Calu3 (cell line): ENCODE data around the gene KLHL24. TPM values are rescaled to one million over a fixed set of nuclear protein-coding genes. Genes with fewer than 3 reads are reported as not detected.
A peak's percentile ranks its signal among the peaks of the same experiment; 100 is the strongest.
"Not testable (repeated sequence)": the region's sequence is repeated elsewhere in the genome, so short reads cannot be mapped to it uniquely, and the experiment has no call there.

Experiments used
- BruUV-seq: library from RNA; stranded (reverse); fragments of 400-500 nt; replicated peaks from 2 replicates; lab custom pipeline; 2021; lab: Mats Ljungman, UMichigan
- CTCF ChIA-PET: fragments of 300-600 bp; sonication (Branson Sonifier 250); formaldehyde crosslinking; loops from one replicate; lab custom pipeline; 2022; ENCODE audit warnings: antibody characterized with exemption; lab: Charles Lee
- DNase-seq: peaks from one replicate; pipeline ENCODE4 v3.0.0; 2022
- H3K27ac Mint-ChIP-seq: one replicate; pipeline ENCODE4 v1.8.0; 2022; ENCODE audit warnings: mixed read lengths; ENCODE audit not compliant: unreplicated experiment
- H3K27me3 Mint-ChIP-seq: one replicate; pipeline ENCODE4 v1.8.0; 2022; ENCODE audit warnings: mixed read lengths; ENCODE audit not compliant: unreplicated experiment
- H3K36me3 Mint-ChIP-seq: one replicate; pipeline ENCODE4 v1.8.0; 2022; ENCODE audit warnings: mild to moderate bottlenecking, moderate library complexity, mixed read lengths; ENCODE audit not compliant: insufficient read depth, unreplicated experiment
- H3K4me1 Mint-ChIP-seq: one replicate; pipeline ENCODE4 v1.8.0; 2022; ENCODE audit warnings: mild to moderate bottlenecking, low read depth, mixed read lengths; ENCODE audit not compliant: unreplicated experiment
- H3K4me3 Mint-ChIP-seq: one replicate; pipeline ENCODE4 v1.8.0; 2022; ENCODE audit warnings: mild to moderate bottlenecking, low read depth, moderate library complexity, mixed read lengths; ENCODE audit not compliant: unreplicated experiment
- H3K9me3 Mint-ChIP-seq: one replicate; pipeline ENCODE4 v1.8.0; 2022; ENCODE audit warnings: low read depth, mixed read lengths; ENCODE audit not compliant: unreplicated experiment
- intact Hi-C: fragments of 100-400 bp; cut with micrococcal nuclease; formaldehyde crosslinking; loops from one replicate; pipeline ENCODE4 v1.10.0; 2022; ENCODE audit not compliant: unreplicated experiment
- total RNA-seq: library from RNA; stranded (reverse); gene quantifications from 2 replicates; pipeline ENCODE4 v1.2.3, GENCODE V29; 2022
- TF ChIP-seq, protein P1 (sequence below): fragments of 200-600 bp; IDR thresholded peaks from one replicate; pipeline ENCODE4 v1.8.0; 2022; ENCODE audit warnings: antibody characterized with exemption; ENCODE audit not compliant: unreplicated experiment

The KLHL24 gene
- total RNA-seq, 1 experiment from 2014 or later: 42.7 TPM

DNA sequence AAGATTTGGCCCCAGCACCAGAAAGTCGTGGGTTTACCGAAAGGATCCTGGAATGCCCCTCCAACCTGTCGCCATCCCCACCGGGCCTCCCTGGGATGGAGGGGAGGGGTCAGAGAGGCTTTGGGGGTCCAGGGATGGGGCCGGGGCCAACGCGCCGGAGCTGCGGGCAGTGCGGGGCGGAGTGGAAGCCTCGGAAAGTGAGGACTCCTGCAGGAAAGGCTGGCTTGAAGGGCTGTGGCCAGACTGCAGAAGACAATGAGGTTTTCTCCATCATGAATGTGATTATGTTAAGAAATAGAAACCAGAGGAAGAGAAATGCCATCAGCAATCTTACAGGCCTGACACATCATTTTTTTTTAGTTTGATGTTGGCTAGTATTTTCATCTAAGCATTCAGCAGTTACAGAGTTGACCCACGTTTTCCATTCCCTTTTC is 62.9 kb downstream of the KLHL24 start:
- H3K4me3 Mint-ChIP-seq: peak overlapping the region; percentile 68
- H3K36me3 Mint-ChIP-seq: peaks cover 28% of the 10 kb centered on the region
- DNase-seq: peak; percentile 45
- no peaks in the 10 kb centered on the region for H3K27me3 Mint-ChIP-seq
- H3K27ac Mint-ChIP-seq: peak overlapping the region; percentile 6
- no TSS peak for BruUV-seq
- H3K9me3 Mint-ChIP-seq: no peaks in the 10 kb centered on the region
- H3K4me1 Mint-ChIP-seq: peaks cover 24% of the 10 kb centered on the region
- TF ChIP-seq, protein P1, sequence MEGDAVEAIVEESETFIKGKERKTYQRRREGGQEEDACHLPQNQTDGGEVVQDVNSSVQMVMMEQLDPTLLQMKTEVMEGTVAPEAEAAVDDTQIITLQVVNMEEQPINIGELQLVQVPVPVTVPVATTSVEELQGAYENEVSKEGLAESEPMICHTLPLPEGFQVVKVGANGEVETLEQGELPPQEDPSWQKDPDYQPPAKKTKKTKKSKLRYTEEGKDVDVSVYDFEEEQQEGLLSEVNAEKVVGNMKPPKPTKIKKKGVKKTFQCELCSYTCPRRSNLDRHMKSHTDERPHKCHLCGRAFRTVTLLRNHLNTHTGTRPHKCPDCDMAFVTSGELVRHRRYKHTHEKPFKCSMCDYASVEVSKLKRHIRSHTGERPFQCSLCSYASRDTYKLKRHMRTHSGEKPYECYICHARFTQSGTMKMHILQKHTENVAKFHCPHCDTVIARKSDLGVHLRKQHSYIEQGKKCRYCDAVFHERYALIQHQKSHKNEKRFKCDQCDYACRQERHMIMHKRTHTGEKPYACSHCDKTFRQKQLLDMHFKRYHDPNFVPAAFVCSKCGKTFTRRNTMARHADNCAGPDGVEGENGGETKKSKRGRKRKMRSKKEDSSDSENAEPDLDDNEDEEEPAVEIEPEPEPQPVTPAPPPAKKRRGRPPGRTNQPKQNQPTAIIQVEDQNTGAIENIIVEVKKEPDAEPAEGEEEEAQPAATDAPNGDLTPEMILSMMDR: no peak
- CTCF ChIA-PET: interaction anchor here (0.7 to 1.4 kb wide), 3 partner anchors 60 to 230 kb away, joined by 3 to 4 read pairs (median 4); no protein-coding TSS in a partner anchor
- intact Hi-C loops: loop anchor here (2.0 kb wide), 2 partner anchors 62 to 230 kb away; no protein-coding TSS in a partner anchor

DNA sequence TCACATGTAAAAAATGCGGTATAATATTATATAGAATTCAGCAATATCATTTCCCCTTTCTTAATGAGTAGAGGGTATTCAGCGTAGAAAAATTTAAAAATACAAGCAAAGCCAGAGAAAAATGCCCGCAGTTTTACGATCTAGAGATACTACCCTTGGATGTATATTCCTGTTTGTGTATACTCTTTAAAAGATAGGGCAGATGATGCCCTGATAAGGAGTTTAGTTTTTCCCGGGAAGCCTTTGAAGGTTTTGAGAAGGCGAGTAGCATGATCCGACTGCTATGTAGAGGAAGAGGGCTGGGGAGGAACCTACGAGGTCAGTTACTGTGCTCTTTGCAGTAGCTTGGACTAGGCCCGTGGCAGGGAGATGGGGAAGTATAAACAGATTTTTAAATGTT is 63.3 kb downstream of the KLHL24 start:
- H3K36me3 Mint-ChIP-seq: peaks cover 28% of the 10 kb centered on the region
- peak overlapping the region; percentile 6 for H3K27ac Mint-ChIP-seq
- H3K9me3 Mint-ChIP-seq: no peaks in the 10 kb centered on the region
- no peaks in the 10 kb centered on the region for H3K27me3 Mint-ChIP-seq
- no peak for DNase-seq
- TF ChIP-seq, protein P1: no peak
- CTCF ChIA-PET: interaction anchor here (0.9 kb wide), 1 partner anchor 12 kb away, joined by 3 read pairs; no protein-coding TSS in a partner anchor
- intact Hi-C loops: loop anchor here (2.0 kb wide), 2 partner anchors 62 to 230 kb away; no protein-coding TSS in a partner anchor
- no TSS peak for BruUV-seq
- H3K4me3 Mint-ChIP-seq: peak overlapping the region; percentile 68
- H3K4me1 Mint-ChIP-seq: peaks cover 24% of the 10 kb centered on the region

DNA sequence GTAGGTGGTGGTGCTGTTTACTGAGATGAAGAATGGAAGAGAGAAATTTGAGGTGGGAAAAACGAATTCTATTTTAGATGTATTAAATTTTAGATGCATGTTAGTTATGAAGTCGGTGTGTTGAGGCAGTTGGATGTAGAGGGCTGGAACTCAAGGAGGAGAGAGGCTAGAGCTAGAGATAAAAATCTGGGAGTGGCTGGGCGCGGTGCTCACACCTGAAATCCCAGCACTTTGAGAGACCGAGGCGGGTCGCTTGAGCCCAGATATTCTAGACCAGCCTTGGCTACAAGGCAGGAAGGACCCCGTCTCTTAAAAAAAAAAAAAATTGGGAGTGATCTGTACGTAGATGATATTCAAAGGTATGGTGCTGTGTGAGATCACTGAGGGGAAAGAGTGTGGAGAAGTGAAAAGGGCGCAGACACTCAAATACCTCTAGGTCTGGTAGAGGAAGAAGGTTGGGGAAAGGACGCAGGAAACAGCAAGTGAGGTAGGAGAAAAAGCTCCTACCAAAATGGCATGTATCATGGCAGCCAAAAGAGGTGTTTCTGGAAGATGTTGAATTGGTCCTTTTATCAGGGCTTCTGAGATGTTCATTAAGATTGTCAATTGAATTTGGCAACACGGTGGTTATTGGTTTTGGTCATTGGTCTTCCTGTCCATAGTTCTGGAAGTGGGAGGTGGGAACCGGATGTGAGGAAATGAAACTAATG is 64.0 kb downstream of the KLHL24 start:
- Mint-ChIP-seq H3K27me3 (no peaks in the 10 kb centered on the region), H3K9me3 (no peaks in the 10 kb centered on the region), H3K36me3 (peaks cover 28% of the 10 kb centered on the region), H3K27ac (peak overlapping the region; percentile 6), H3K4me3 (peak overlapping the region; percentile 68), H3K4me1 (peaks cover 24% of the 10 kb centered on the region)
- no TSS peak for BruUV-seq
- TF ChIP-seq, protein P1: no peak
- intact Hi-C loops: loop anchor here (2.0 kb wide), 2 partner anchors 63 to 231 kb away; no protein-coding TSS in a partner anchor
- peak; percentile 22 for DNase-seq
- CTCF ChIA-PET: interaction anchor here (0.7 to 0.9 kb wide), 2 partner anchors 11 to 195 kb away, joined by 3 to 5 read pairs; no protein-coding TSS in a partner anchor

DNA sequence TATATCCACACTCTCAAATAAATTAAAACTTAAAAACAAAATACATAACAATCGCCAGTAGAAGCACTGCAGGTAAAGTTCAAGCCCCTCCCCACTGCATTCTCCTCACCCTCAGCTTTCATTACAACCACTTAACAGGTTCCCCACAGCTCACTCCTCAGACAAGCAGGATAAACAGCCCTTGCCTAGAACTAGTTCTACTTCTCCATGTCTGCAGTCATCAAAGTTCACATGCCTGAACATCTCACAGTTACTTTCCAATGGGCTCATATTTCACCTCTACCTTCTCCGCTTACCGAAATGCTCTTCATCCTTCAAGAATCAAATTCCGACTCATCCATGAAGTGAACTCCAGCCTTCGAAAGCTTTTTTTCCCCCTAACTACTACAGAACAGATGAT is 66.3 kb downstream of the KLHL24 start:
- CTCF ChIA-PET: no interaction called here
- Mint-ChIP-seq H3K27me3 (no peaks in the 10 kb centered on the region), H3K36me3 (peaks cover 27% of the 10 kb centered on the region), H3K4me1 (peaks cover 24% of the 10 kb centered on the region), H3K4me3 (no peak overlapping the region), H3K9me3 (no peaks in the 10 kb centered on the region), H3K27ac (no peak overlapping the region)
- TF ChIP-seq, protein P1: no peak
- intact Hi-C loops: no loop called here
- no TSS peak for BruUV-seq
- DNase-seq: no peak

DNA sequence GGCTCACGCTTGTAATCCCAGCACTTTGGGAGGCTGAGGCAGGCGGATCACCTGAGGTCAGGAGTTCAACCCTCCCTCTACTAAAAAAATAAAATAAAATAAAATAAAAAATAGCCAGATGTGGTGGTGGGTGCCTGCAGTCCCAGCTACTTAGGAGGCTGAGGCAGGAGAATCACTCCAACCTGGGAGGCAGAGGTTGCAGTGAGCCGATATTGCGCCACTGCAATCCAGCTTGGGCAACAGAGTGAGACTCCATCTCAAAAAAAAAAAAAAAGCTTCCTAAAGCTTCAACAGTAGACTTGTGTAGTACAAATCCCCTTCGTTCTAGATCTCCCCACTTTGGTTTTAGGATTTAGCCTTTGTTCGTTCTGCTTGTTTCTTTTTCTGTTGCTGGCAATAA is 68.5 kb downstream of the KLHL24 start:
- DNase-seq, H3K36me3 Mint-ChIP-seq, H3K27me3 Mint-ChIP-seq, H3K9me3 Mint-ChIP-seq, H3K27ac Mint-ChIP-seq, BruUV-seq, intact Hi-C loops, H3K4me3 Mint-ChIP-seq: not testable (repeated sequence)
- CTCF ChIA-PET: interaction anchor here (0.5 kb wide), 1 partner anchor 9 kb away, joined by 3 read pairs; no protein-coding TSS in a partner anchor
- H3K4me1 Mint-ChIP-seq: peaks cover 20% of the 10 kb centered on the region
